ENCODE measurements around the gene HCFC1.

DNA sequence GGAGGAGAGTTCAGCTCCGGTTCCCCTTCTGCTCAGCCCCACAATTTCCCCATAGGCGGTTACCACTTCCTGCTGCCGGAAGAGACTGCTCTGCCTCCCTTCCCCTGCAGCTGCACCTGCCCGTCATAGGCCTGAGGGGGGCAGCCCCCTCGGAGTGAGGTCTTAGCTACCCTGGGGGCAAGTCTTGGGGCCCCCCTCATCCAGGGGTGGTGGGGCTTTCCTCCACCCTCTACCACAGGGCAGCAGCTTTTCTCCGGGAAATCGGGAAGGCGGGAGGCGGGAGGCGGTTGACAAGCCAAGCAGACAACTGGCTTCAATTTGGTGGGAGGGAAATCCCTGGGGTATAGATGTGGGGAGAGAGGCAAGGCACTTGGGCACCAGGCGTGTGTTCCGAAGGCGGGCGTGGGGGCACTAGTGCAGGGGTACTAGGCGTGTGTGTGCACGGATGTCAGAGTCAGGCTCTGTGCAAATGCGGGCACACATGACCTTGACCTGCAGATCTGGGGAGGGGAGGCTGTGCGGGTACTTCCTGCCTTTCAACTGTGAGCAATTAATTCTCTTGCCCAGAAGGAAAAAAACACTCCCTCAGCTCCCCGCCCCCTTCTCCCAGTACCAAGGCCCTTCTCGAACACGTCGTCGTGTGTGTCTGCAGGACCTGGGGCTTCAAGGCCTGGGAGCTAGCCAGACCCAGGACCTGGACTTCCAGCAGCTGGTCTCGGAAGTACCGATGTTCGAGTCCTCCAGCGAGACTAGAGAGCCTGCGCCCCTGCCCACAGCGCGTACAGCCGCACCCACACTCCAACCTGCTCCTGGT lies 44.6 kb downstream of the HCFC1 start:
- TF ChIP-seq, protein P1, sequence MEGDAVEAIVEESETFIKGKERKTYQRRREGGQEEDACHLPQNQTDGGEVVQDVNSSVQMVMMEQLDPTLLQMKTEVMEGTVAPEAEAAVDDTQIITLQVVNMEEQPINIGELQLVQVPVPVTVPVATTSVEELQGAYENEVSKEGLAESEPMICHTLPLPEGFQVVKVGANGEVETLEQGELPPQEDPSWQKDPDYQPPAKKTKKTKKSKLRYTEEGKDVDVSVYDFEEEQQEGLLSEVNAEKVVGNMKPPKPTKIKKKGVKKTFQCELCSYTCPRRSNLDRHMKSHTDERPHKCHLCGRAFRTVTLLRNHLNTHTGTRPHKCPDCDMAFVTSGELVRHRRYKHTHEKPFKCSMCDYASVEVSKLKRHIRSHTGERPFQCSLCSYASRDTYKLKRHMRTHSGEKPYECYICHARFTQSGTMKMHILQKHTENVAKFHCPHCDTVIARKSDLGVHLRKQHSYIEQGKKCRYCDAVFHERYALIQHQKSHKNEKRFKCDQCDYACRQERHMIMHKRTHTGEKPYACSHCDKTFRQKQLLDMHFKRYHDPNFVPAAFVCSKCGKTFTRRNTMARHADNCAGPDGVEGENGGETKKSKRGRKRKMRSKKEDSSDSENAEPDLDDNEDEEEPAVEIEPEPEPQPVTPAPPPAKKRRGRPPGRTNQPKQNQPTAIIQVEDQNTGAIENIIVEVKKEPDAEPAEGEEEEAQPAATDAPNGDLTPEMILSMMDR (conservative IDR thresholded peaks at IDR 0.05; ENCODE audit: low read depth, low read length), result no peak
- no peak for TF ChIP-seq EZH2 (IDR thresholded peaks at IDR 0.05; ENCODE audit: borderline replicate concordance, low read depth, low read length, poor library complexity, severe bottlenecking)
